Measurements from ENCODE around the gene RNF31.

RNF31 gene

GRCh38 chr14:24121210-24121609 lies 26.1 kb upstream of the RNF31 start:
- no peak overlapping the region for H3K9ac ChIP-seq (ENCODE audit: low read depth, low read length)
- H3K36me3 ChIP-seq (ENCODE audit: insufficient read depth, low read length): peaks cover 31% of the 10 kb centered on the region
- H3K27me3 ChIP-seq (ENCODE audit: control insufficient read depth, insufficient read depth, low read length): no peaks in the 10 kb centered on the region
- H3K4me2 ChIP-seq (ENCODE audit: low read length): no peak overlapping the region
- no peaks in the 10 kb centered on the region for H3K4me1 ChIP-seq (ENCODE audit: control insufficient read depth, insufficient read depth, low read length)
- H3K4me3 ChIP-seq (ENCODE audit: low read length): no peak overlapping the region
- H3K9me3 ChIP-seq (replicated peaks; ENCODE audit: low read length): no peaks in the 10 kb centered on the region

GRCh38 chr14:24122416-24122815 lies 24.9 kb upstream of the RNF31 start:
- no peaks in the 10 kb centered on the region for H3K27me3 ChIP-seq (ENCODE audit: control insufficient read depth, insufficient read depth, low read length)
- peaks cover 31% of the 10 kb centered on the region for H3K36me3 ChIP-seq (ENCODE audit: insufficient read depth, low read length)
- no peaks in the 10 kb centered on the region for H3K9me3 ChIP-seq (replicated peaks; ENCODE audit: low read length)
- no peaks in the 10 kb centered on the region for H3K4me1 ChIP-seq (ENCODE audit: control insufficient read depth, insufficient read depth, low read length)
- H3K4me2 ChIP-seq (ENCODE audit: low read length): no peak overlapping the region
- no peak overlapping the region for H3K9ac ChIP-seq (ENCODE audit: low read depth, low read length)
- H3K4me3 ChIP-seq (ENCODE audit: low read length): no peak overlapping the region

GRCh38 chr14:24122898-24123297 lies 24.4 kb upstream of the RNF31 start:
- Histone ChIP-seq H3K36me3 (ENCODE audit: insufficient read depth, low read length) (peaks cover 31% of the 10 kb centered on the region), H3K4me3 (ENCODE audit: low read length) (no peak overlapping the region), H3K9me3 (replicated peaks; ENCODE audit: low read length) (no peaks in the 10 kb centered on the region), H3K4me2 (ENCODE audit: low read length) (no peak overlapping the region), H3K4me1 (ENCODE audit: control insufficient read depth, insufficient read depth, low read length) (no peaks in the 10 kb centered on the region), H3K27me3 (ENCODE audit: control insufficient read depth, insufficient read depth, low read length) (no peaks in the 10 kb centered on the region), H3K9ac (ENCODE audit: low read depth, low read length) (no peak overlapping the region)

- Histone ChIP-seq H3K27me3 (ENCODE audit: control insufficient read depth, insufficient read depth, low read length) (no peaks in the 10 kb centered on the region), H3K36me3 (ENCODE audit: insufficient read depth, low read length) (peaks cover 28% of the 10 kb centered on the region), H3K4me2 (ENCODE audit: low read length) (no peak overlapping the region), H3K9me3 (replicated peaks; ENCODE audit: low read length) (no peaks in the 10 kb centered on the region), H3K4me3 (ENCODE audit: low read length) (no peak overlapping the region), H3K4me1 (ENCODE audit: control insufficient read depth, insufficient read depth, low read length) (no peaks in the 10 kb centered on the region), H3K9ac (ENCODE audit: low read depth, low read length) (no peak overlapping the region)
Observed at GRCh38 chr14:24123424-24124417, 23.6 kb upstream of the RNF31 start.

GRCh38 chr14:24126939-24127338 lies 20.4 kb upstream of the RNF31 start:
- Histone ChIP-seq H3K4me2 (ENCODE audit: low read length) (no peak overlapping the region), H3K36me3 (ENCODE audit: insufficient read depth, low read length) (no peaks in the 10 kb centered on the region), H3K27me3 (ENCODE audit: control insufficient read depth, insufficient read depth, low read length) (no peaks in the 10 kb centered on the region), H3K9ac (ENCODE audit: low read depth, low read length) (no peak overlapping the region), H3K4me3 (ENCODE audit: low read length) (no peak overlapping the region), H3K4me1 (ENCODE audit: control insufficient read depth, insufficient read depth, low read length) (peaks cover 14% of the 10 kb centered on the region), H3K9me3 (replicated peaks; ENCODE audit: low read length) (no peaks in the 10 kb centered on the region)

- no peak overlapping the region for H3K9ac ChIP-seq (ENCODE audit: low read depth, low read length)
- H3K36me3 ChIP-seq (ENCODE audit: insufficient read depth, low read length): no peaks in the 10 kb centered on the region
- H3K4me2 ChIP-seq (ENCODE audit: low read length): no peak overlapping the region
- H3K9me3 ChIP-seq (replicated peaks; ENCODE audit: low read length): no peaks in the 10 kb centered on the region
- H3K27me3 ChIP-seq (ENCODE audit: control insufficient read depth, insufficient read depth, low read length): no peaks in the 10 kb centered on the region
- H3K4me3 ChIP-seq (ENCODE audit: low read length): no peak overlapping the region
- peaks cover 21% of the 10 kb centered on the region for H3K4me1 ChIP-seq (ENCODE audit: control insufficient read depth, insufficient read depth, low read length)
Observed at GRCh38 chr14:24127673-24128072, 19.6 kb upstream of the RNF31 start.

GRCh38 chr14:24129410-24129998 lies 17.8 kb upstream of the RNF31 start:
- H3K4me3 ChIP-seq (ENCODE audit: low read length): no peak overlapping the region
- no peaks in the 10 kb centered on the region for H3K36me3 ChIP-seq (ENCODE audit: insufficient read depth, low read length)
- H3K4me1 ChIP-seq (ENCODE audit: control insufficient read depth, insufficient read depth, low read length): peaks cover 21% of the 10 kb centered on the region
- H3K9ac ChIP-seq (ENCODE audit: low read depth, low read length): no peak overlapping the region
- H3K4me2 ChIP-seq (ENCODE audit: low read length): no peak overlapping the region
- no peaks in the 10 kb centered on the region for H3K27me3 ChIP-seq (ENCODE audit: control insufficient read depth, insufficient read depth, low read length)
- no peaks in the 10 kb centered on the region for H3K9me3 ChIP-seq (replicated peaks; ENCODE audit: low read length)

GRCh38 chr14:24130380-24130716 lies 16.9 kb upstream of the RNF31 start, which contains the start of gene FITM1:
Gene FITM1, plus strand, starts transcription at chr14:24130659. Its CDS starts 905 bp downstream, at chr14:24131564.
- H3K9me3 ChIP-seq (replicated peaks; ENCODE audit: low read length): no peaks in the 10 kb centered on the region

GRCh38 chr14:24130717-24131548 lies 16.4 kb upstream of the RNF31 start:
- Histone ChIP-seq H3K9me3 (replicated peaks; ENCODE audit: low read length) (no peaks in the 10 kb centered on the region), H3K4me2 (ENCODE audit: low read length) (no peak overlapping the region), H3K4me3 (ENCODE audit: low read length) (no peak overlapping the region), H3K27me3 (ENCODE audit: control insufficient read depth, insufficient read depth, low read length) (no peaks in the 10 kb centered on the region), H3K4me1 (ENCODE audit: control insufficient read depth, insufficient read depth, low read length) (peaks cover 25% of the 10 kb centered on the region), H3K9ac (ENCODE audit: low read depth, low read length) (no peak overlapping the region), H3K36me3 (ENCODE audit: insufficient read depth, low read length) (no peaks in the 10 kb centered on the region)

More at GRCh38 chr14:24130380-24130716, 16.9 kb upstream of the RNF31 start, which contains the start of gene FITM1:
- no peaks in the 10 kb centered on the region for H3K36me3 ChIP-seq (ENCODE audit: insufficient read depth, low read length)
- H3K9ac ChIP-seq (ENCODE audit: low read depth, low read length): no peak within 1 kb of the TSS
- peaks cover 22% of the 10 kb centered on the region for H3K4me1 ChIP-seq (ENCODE audit: control insufficient read depth, insufficient read depth, low read length)
- no peak within 1 kb of the TSS for H3K4me3 ChIP-seq (ENCODE audit: low read length)
- H3K4me2 ChIP-seq (ENCODE audit: low read length): peak within 1 kb of the TSS; percentile 20
- H3K27me3 ChIP-seq (ENCODE audit: control insufficient read depth, insufficient read depth, low read length): no peaks in the 10 kb centered on the region

- Histone ChIP-seq H3K4me3 (ENCODE audit: low read length) (no peak overlapping the region), H3K9ac (ENCODE audit: low read depth, low read length) (no peak overlapping the region), H3K36me3 (ENCODE audit: insufficient read depth, low read length) (no peaks in the 10 kb centered on the region), H3K4me1 (ENCODE audit: control insufficient read depth, insufficient read depth, low read length) (peaks cover 27% of the 10 kb centered on the region), H3K4me2 (ENCODE audit: low read length) (peak overlapping the region; percentile 20), H3K9me3 (replicated peaks; ENCODE audit: low read length) (no peaks in the 10 kb centered on the region), H3K27me3 (ENCODE audit: control insufficient read depth, insufficient read depth, low read length) (no peaks in the 10 kb centered on the region)
Observed at GRCh38 chr14:24131549-24131966, 15.7 kb upstream of the RNF31 start.

GRCh38 chr14:24132061-24132685 lies 15.1 kb upstream of the RNF31 start:
- H3K36me3 ChIP-seq (ENCODE audit: insufficient read depth, low read length): no peaks in the 10 kb centered on the region
- H3K4me2 ChIP-seq (ENCODE audit: low read length): no peak overlapping the region
- no peaks in the 10 kb centered on the region for H3K9me3 ChIP-seq (replicated peaks; ENCODE audit: low read length)
- H3K4me1 ChIP-seq (ENCODE audit: control insufficient read depth, insufficient read depth, low read length): peaks cover 33% of the 10 kb centered on the region
- H3K4me3 ChIP-seq (ENCODE audit: low read length): no peak overlapping the region
- H3K27me3 ChIP-seq (ENCODE audit: control insufficient read depth, insufficient read depth, low read length): no peaks in the 10 kb centered on the region
- H3K9ac ChIP-seq (ENCODE audit: low read depth, low read length): no peak overlapping the region
